NCI-H774 (cell line): Measurements from ENCODE around the gene LSM14A.
"Not testable (repeated sequence)": the region's sequence is repeated elsewhere in the genome, so short reads cannot be mapped to it uniquely, and the experiment has no call there.

ENCODE experiments used
- DNase-seq: peaks from one replicate; lab custom pipeline; 2025; lab: John Stamatoyannopoulos, UW

Gene LSM14A

GRCh38 chr19:34171877-34172660, at the start of gene LSM14A:
LSM14A (plus strand) TSS chr19:34172504; CDS start chr19:34172643, 139 bp downstream.
- peak; percentile 86 for DNase-seq

- no peak for DNase-seq
These were observed 47.5 kb upstream of the LSM14A start for GRCh38 chr19:34124828-34125227.

DNA sequence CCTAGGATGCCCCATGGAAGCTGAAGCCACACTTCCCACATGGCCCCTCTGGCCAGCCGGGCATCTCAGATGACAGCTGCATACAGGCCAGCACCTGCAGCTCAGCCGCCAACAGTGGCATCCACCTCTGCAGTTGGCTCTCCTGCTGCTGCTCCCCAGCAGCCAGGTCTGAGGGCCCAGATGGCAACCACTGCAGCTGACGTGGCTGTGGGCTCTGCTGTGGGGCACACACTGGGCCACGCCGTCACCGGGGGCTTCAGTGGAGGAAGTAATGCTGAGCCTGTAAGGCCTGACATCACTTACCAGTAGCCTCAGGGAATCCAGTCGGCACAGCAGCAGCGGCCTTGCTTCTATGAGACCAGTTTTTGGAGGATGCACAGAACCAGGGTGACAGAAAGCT, 45.3 kb upstream of the LSM14A start:
- no peak for DNase-seq

DNA sequence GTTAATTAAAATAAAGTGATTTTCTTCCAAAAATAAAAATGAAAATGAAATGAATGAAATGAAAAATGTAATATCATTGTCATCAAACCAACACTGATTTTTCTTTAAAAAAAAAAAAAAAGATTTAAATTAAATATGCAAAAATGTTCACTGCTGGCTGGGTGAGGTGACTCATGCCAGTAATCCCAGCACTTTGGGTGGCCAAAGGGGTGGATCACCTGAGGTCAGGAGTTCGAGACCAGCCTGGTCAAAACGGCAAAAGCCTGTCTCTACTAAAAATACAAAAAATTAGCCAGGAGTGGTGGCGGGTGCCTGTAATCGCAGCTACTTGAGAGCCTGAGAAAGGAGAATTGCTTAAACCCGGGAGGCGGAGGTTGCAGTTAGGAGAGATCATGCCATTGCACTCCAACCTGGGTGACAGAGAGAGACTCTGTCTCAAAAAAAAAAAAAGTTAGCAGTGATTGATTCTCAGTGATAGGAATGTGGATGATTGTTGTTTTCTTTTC, 44.6 kb upstream of the LSM14A start:
- DNase-seq, result no peak

- no peak for DNase-seq
These were observed 43.6 kb upstream of the LSM14A start for GRCh38 chr19:34128558-34129250.

GRCh38 chr19:34131100-34131499, 41.2 kb upstream of the LSM14A start:
- DNase-seq, result no peak

GRCh38 chr19:34132145-34132544, 40.2 kb upstream of the LSM14A start:
- not testable (repeated sequence) for DNase-seq

DNA sequence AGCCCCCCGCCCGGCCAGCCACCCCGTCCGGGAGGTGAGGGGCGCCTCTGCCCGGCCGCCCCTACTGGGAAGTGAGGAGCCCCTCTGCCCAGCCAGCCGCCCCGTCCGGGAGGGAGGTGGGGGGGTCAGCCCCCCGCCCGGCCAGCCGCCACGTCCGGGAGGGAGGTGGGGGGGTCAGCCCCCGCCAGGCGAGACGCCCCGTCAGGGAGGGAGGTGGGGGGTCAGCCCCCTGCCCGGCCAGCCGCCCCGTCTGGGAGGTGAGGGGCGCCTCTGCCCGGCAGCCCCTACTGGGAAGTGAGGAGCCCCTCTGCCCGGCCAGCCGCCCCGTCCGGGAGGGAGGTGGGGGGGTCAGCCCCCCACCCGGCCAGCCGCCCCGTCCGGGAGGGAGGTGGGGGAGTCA, 39.6 kb upstream of the LSM14A start:
- not testable (repeated sequence) for DNase-seq

GRCh38 chr19:34134190-34135053, 37.9 kb upstream of the LSM14A start:
- DNase-seq, result peak; percentile 83

DNA sequence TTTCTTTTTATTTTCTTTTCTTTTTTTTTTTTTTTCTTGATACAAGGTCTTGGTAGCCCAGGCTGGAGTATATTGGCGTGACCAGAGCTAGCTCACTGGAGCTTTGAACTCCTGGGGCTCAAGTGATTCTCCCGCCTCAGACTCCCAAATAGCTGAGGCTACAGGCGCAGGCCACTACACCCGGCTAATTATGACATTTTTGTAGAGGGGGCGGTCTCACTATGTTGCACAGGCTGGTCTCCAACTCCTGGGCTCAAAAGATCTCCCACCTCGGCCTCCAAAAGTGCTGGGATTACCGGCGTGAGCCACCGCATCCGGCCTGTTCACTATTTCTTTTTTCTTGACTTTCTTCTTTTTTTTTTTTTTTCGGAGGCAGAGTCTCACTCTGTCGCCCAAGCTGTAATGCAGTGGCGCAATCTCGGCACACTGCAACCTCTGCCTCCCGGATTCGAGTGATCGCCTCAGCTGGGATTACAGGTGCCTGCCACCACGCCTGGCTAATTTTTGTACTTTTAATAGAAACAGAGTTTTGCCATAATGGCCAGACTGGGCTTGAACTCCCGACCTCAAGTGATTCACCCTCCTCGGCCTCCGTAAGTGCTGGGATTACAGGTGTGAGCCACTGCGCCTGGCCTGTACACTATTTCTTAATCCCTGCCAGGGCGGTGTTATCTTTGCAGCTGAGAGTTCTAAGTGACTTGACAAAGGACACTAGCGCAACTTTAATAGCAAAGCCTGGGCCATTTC, 37.1 kb upstream of the LSM14A start:
- DNase-seq, result no peak

DNA sequence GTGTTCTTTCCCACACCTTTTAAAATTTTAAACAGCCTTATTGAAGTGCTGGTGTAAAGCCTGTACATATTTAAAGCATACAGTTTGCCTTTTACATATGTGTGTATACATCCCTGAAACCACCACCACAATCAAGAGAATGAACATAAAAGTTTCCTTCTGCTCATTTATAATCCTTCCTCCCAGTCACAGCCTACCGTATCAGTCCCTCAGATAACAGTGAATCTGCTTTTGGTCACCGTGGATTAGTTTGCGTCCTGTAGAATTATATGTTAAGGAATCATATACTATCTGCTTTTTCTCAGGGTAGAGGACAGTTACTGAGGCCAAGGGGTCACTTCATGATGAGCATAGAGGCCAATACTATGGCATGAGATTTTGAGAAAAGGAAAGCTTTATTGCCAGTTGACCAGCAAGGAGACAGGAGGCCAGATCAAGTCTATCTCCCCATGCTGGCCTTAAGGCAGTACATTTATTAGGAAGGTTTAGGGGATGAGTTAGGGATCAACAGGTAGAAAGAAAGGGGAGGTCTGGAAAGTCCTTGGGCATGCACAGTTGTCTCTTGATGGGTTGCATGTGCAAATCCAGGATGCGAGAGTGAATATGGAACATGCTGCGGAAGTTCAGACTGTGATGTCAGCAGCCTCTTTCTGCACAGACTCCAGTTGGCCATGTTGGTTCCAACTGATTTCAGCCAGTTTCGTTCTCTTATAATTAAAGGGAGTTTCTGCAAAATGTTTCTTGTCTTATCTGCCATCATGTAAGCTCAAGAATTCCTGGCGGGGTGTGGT, 36.3 kb upstream of the LSM14A start:
- no peak for DNase-seq

DNA sequence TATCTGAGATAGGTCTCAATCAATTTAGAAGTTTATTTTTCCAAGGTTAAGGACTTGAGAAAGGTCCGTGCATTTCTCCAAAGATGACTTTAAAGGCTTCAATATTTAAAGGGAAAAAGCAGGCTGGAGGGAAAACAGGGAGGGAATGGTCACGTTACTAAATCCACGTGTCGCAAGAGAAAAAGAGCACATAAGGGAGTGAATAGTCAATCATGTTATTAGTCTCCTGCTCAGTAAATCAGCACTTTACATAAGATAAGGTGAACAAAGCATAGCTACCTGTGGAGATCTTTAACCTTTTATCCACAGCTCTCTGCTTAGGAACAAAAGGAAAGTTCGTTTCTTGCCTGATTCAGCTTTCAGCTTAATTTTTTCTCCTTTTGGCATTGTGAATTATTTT, 31.3 kb upstream of the LSM14A start:
- DNase-seq, result no peak

DNA sequence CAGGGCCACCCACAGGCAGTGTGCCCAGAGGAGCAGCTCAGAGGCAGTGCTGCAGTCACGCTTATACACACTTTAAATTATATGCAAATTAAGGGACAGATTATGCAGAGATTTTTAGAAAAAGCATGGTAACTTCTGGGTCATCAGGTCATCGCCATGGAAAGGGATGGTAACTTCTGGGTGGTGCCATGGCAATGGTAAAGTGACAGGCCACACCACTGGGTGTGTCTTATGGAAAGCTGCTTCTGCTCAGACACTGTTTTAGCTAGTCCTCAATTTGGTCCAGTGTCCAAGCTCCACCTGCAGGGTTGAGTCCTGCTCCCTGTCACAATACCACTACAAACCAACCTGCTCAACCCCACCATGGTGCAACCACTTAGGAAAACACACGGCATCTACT, 29.9 kb upstream of the LSM14A start:
- no peak for DNase-seq

DNA sequence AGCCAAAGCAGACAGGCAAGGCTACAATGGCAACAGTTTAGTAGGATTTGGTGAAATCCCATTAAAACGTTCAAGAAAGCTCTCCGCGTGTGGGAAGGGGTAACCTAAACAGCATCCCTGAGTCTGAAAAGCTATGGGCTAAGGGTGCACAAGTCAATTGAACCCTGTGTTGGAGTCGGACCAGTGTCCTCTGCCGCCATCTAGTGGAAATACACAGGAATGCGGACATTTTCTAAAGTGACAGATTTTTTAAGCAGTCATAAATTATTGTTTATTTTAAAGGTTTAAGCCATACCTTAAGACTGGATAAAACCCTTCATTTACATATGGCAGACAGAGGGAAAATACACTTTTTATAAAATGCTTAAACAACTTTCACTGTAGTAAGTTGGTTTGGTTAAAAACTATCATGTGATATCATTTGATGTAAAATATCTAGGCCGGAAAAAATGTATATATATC, 26.5 kb upstream of the LSM14A start:
- peak; percentile 9 for DNase-seq

DNA sequence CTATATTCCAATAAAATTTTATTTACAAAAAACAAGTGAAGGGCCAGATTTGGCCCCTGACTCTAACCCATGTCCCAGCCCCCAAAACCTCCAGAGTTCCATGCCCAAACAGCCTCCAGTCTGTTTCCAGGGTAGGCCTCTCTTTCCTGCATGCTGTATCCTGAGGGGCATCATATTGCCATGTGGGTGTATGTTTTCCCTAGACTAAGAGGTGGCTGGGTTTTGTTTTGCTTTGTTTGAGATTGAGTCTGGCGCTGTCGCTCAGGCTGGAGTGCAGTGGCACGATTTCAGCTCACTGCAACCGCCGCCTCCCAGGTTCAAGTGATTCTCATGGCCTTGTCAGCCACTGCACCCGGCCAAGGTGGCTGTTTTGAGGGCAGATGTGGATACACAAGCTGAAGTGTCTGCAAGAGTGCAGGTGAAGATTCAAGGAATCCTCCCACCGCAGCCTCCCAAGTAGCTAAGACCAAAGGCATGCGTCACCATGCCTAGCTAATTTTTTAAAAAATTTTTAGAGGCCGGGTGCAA, 23.6 kb upstream of the LSM14A start:
- peak; percentile 17 for DNase-seq

DNA sequence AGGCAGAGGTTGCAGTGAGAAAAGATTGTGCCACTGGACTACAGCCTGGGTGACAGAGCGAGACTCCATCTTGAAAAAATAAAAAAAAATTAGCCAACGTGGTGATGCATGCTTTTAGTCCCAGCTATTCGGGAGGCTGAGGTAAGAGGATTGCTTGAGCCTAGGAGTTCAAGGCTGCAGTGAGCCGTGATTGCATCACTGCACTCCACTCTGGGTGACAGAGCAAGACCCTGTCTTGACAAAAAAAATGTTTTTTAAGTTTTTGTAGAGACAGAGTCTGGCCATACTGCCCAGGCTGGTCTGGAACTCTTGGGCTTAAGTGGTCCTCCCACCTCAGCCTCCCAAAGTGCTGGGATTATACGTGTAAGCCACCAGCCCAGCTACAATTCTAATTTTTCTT, 22.4 kb upstream of the LSM14A start:
- DNase-seq, result no peak

DNA sequence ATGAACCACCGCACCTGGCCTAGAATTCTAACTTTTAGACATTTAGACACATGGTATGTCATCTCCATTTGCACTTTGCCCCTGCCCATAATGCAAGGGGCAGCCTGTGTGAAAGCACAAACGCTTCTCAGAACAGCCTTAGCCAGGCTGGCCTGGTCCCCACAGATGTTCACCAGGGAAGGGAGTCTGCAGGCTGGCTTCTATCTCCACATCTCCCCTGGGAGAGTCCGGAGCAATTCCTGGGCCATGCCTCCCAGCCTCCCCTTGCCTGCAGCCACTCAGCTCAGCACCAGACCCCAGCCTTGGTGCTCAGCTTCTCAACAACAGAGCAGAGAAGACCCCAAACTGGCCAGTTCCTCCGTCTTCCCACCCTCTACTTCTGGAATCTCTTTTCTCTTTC, 21.7 kb upstream of the LSM14A start:
- no peak for DNase-seq

DNA sequence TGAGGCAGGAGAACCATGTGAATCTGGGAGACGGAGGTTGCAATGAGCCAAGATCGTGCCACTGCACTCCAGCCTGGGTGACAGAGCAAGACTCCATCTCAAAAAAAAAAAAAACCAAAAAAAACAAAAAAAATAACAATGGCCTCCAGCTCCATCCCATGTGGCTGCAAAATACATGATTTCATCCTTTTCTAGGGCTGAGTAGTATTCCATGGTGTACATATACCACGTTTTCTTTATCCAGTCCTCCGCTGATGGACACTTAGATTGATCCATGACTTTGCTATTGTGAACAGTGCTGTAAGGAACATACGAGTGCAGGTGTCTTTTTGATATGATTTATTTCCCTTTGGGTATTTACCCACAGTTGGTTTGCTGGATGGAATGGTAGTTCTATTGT, 20.9 kb upstream of the LSM14A start:
- no peak for DNase-seq

DNA sequence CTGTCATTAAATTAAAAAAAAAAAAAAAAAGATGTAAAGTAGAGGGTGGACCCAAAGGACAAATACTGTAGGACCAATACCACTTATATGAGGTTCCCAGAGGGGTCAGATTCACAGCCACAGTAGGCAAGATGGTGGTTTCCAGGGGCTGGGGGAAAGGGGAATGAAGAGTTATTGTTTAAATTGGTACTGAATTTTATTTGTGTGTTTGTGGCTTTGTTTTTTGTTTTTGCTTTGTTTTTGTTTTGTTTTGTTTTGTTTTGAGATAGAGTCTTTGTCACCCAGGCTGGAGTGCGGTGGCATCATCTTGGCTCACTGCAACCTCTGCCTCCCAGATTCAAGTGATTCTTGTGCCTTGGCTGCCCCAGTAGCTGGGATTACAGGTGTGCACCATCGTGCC, 17.9 kb upstream of the LSM14A start:
- no peak for DNase-seq

DNA sequence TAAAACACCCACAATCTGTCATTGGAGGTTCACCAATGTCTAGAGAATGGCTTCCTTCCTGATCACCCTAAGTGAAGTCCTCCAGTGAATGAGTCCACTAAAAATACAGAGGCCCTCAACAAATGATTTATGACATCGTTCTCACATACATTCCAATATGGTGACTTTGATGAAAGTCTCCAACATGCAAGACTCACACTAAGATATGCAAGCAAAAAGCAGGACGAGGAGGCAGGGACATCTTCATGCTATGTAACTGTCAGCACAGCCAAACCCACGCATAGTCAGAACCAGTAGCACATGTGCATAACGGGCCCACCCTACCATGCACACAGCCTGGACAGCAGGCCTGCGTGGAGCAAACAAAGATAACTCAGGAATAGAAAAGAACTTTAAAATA, 16.6 kb upstream of the LSM14A start:
- DNase-seq, result no peak
